Stomach smooth muscle (tissue), 2 donors: ENCODE results near the gene PRELID3B.

Experiments
- H3K27ac ChIP-seq: one replicate; pipeline ENCODE4 v1.7.0; 2013; ENCODE audit warnings: mild to moderate bottlenecking, low read length, inconsistent platforms
- H3K27me3 ChIP-seq, 2 donors: one replicate each; pipeline ENCODE4 v1.7.0; 2013; ENCODE audit warnings: low read length in 2 of 2; ENCODE audit not compliant: insufficient read depth in 2 of 2, control insufficient read depth in 1 of 2
- H3K36me3 ChIP-seq, 2 donors: one replicate each; pipeline ENCODE4 v1.7.0; 2013; ENCODE audit warnings: low read length in 2 of 2; ENCODE audit not compliant: control insufficient read depth in 2 of 2, insufficient read depth in 2 of 2
- H3K4me1 ChIP-seq: one replicate; pipeline ENCODE4 v1.7.0; 2013; ENCODE audit warnings: low read length; ENCODE audit not compliant: control insufficient read depth, insufficient read depth
- H3K4me3 ChIP-seq, 2 donors: one replicate each; pipeline ENCODE4 v1.7.0; 2013; ENCODE audit warnings: low read length in 2 of 2
- H3K9ac ChIP-seq, 2 donors: one replicate each; pipeline ENCODE4 v1.7.0; 2013; ENCODE audit warnings: low read length in 2 of 2, mild to moderate bottlenecking in 1 of 2
- H3K9me3 ChIP-seq, 2 donors: one replicate each; pipeline ENCODE4 v1.7.0; 2013; ENCODE audit warnings: low read length in 2 of 2; ENCODE audit not compliant: control insufficient read depth in 2 of 2
- donor health status: healthy.
- donor health status: Pancreatic carcinoma.

Gene PRELID3B

GRCh38 chr20:59042151-59042795 is at the start of gene PRELID3B:
PRELID3B (minus strand) TSS chr20:59042786; CDS start chr20:59042730, 56 bp downstream.
- peaks cover 15% of the 10 kb centered on the region for H3K4me1 ChIP-seq
- peak within 1 kb of the TSS; percentile 50 for H3K27ac ChIP-seq
- H3K36me3 ChIP-seq, result peaks cover 8 to 9% of the 10 kb centered on the region in 2 donors
- H3K27me3 ChIP-seq, result no peaks in the 10 kb centered on the region
- H3K9me3 ChIP-seq, result no peaks in the 10 kb centered on the region
- peak within 1 kb of the TSS; percentile 72 to 87 for H3K4me3 ChIP-seq
- H3K9ac ChIP-seq, result peak within 1 kb of the TSS; percentile 73 to 84

- Histone ChIP-seq H3K4me1 (peaks cover 2% of the 10 kb centered on the region), H3K4me3 (no peak overlapping the region), H3K27ac (no peak overlapping the region), H3K36me3 (no peaks in the 10 kb centered on the region), H3K9me3 (no peaks in the 10 kb centered on the region), H3K27me3 (no peaks in the 10 kb centered on the region), H3K9ac (no peak overlapping the region)
Measured at GRCh38 chr20:59087829-59088433, 45.3 kb upstream of the PRELID3B start.

- Histone ChIP-seq H3K9ac (no peak overlapping the region), H3K27ac (no peak overlapping the region), H3K36me3 (no peaks in the 10 kb centered on the region), H3K4me3 (no peak overlapping the region), H3K27me3 (no peaks in the 10 kb centered on the region), H3K4me1 (peaks cover 2% of the 10 kb centered on the region), H3K9me3 (no peaks in the 10 kb centered on the region)
Measured at GRCh38 chr20:59086923-59087322, 44.3 kb upstream of the PRELID3B start.

- Histone ChIP-seq H3K27me3 (peaks cover 0 to 2% of the 10 kb centered on the region in 2 donors), H3K27ac (no peak overlapping the region), H3K9me3 (no peaks in the 10 kb centered on the region), H3K36me3 (no peaks in the 10 kb centered on the region), H3K9ac (no peak overlapping the region), H3K4me1 (peaks cover 2% of the 10 kb centered on the region), H3K4me3 (no peak overlapping the region)
Measured at GRCh38 chr20:59084041-59084850, 41.7 kb upstream of the PRELID3B start.

GRCh38 chr20:59082981-59083380 is 40.4 kb upstream of the PRELID3B start:
- no peaks in the 10 kb centered on the region for H3K9me3 ChIP-seq
- no peaks in the 10 kb centered on the region for H3K36me3 ChIP-seq
- H3K4me1 ChIP-seq, result peaks cover 2% of the 10 kb centered on the region
- no peak overlapping the region for H3K9ac ChIP-seq
- no peak overlapping the region for H3K27ac ChIP-seq
- no peak overlapping the region for H3K4me3 ChIP-seq
- H3K27me3 ChIP-seq, result peaks cover 0 to 6% of the 10 kb centered on the region in 2 donors

- H3K9me3 ChIP-seq, result no peaks in the 10 kb centered on the region
- H3K9ac ChIP-seq, result no peak overlapping the region
- peaks cover 2% of the 10 kb centered on the region for H3K4me1 ChIP-seq
- H3K4me3 ChIP-seq, result no peak overlapping the region
- H3K27ac ChIP-seq, result no peak overlapping the region
- no peaks in the 10 kb centered on the region for H3K36me3 ChIP-seq
- H3K27me3 ChIP-seq, result peaks cover 3 to 6% of the 10 kb centered on the region in 2 donors
Measured at GRCh38 chr20:59082077-59082740, 39.6 kb upstream of the PRELID3B start.

- Histone ChIP-seq H3K36me3 (no peaks in the 10 kb centered on the region), H3K4me1 (peaks cover 2% of the 10 kb centered on the region), H3K27me3 (peaks cover 3 to 7% of the 10 kb centered on the region in 2 donors), H3K27ac (no peak overlapping the region), H3K4me3 (no peak overlapping the region), H3K9ac (no peak overlapping the region), H3K9me3 (no peaks in the 10 kb centered on the region)
Measured at GRCh38 chr20:59081036-59081435, 38.5 kb upstream of the PRELID3B start.

- Histone ChIP-seq H3K4me1 (no peaks in the 10 kb centered on the region), H3K27ac (no peak overlapping the region), H3K36me3 (no peaks in the 10 kb centered on the region), H3K27me3 (peaks cover 3 to 11% of the 10 kb centered on the region in 2 donors), H3K4me3 (no peak overlapping the region), H3K9me3 (no peaks in the 10 kb centered on the region), H3K9ac (no peak overlapping the region)
Measured at GRCh38 chr20:59078231-59078630, 35.6 kb upstream of the PRELID3B start.

GRCh38 chr20:59077705-59078104 is 35.1 kb upstream of the PRELID3B start:
- Histone ChIP-seq H3K36me3 (no peaks in the 10 kb centered on the region), H3K9ac (no peak overlapping the region), H3K9me3 (no peaks in the 10 kb centered on the region), H3K4me1 (no peaks in the 10 kb centered on the region), H3K4me3 (no peak overlapping the region), H3K27me3 (peaks cover 3 to 13% of the 10 kb centered on the region in 2 donors), H3K27ac (no peak overlapping the region)

GRCh38 chr20:59075934-59076508 is 33.4 kb upstream of the PRELID3B start:
- Histone ChIP-seq H3K4me1 (no peaks in the 10 kb centered on the region), H3K4me3 (no peak overlapping the region), H3K27me3 (peaks cover 5 to 12% of the 10 kb centered on the region in 2 donors), H3K27ac (no peak overlapping the region), H3K9ac (no peak overlapping the region), H3K36me3 (no peaks in the 10 kb centered on the region), H3K9me3 (no peaks in the 10 kb centered on the region)
